Activated T-cell treated with anti-CD3 and anti-CD28 coated beads for 4 hours (primary cell): ENCODE data around the gene SCNM1.
A peak's percentile ranks its signal among the peaks of the same experiment; 100 is the strongest.
"Not testable (repeated sequence)": the region's sequence is repeated elsewhere in the genome, so short reads cannot be mapped to it uniquely, and the experiment has no call there.

Experiments
- DNase-seq: peaks from one replicate; pipeline ENCODE4 v3.0.0-alpha.2; 2020

SCNM1 gene

GRCh38 chr1:151196292-151196800, 30.4 kb downstream of the SCNM1 start:
- peak; percentile 38 for DNase-seq

- DNase-seq: no peak
These were observed 31.9 kb downstream of the SCNM1 start for GRCh38 chr1:151197863-151198253.

- DNase-seq: peak; percentile 97
These were observed 32.5 kb downstream of the SCNM1 start, which contains the start of gene PIP5K1A for GRCh38 chr1:151198254-151199127. PIP5K1A (plus strand) TSS chr1:151198552; CDS start chr1:151198997, 445 bp downstream.

- DNase-seq: no peak
These were observed 34.1 kb downstream of the SCNM1 start for GRCh38 chr1:151199873-151200581.

GRCh38 chr1:151205381-151205965, 39.5 kb downstream of the SCNM1 start:
- not testable (repeated sequence) for DNase-seq

GRCh38 chr1:151210830-151211229, 44.9 kb downstream of the SCNM1 start:
- no peak for DNase-seq

- DNase-seq: no peak
These were observed 46.2 kb downstream of the SCNM1 start for GRCh38 chr1:151211972-151212705.

GRCh38 chr1:151213560-151213959, 47.6 kb downstream of the SCNM1 start:
- DNase-seq: no peak
